Erythroblast (primary cell): ENCODE data around the gene ZNF729.

Source experiments
- GATA1 ChIP-seq: IDR thresholded peaks from 2 replicates; pipeline ENCODE4 v1.6.1; 2011; ENCODE audit warnings: low read depth, mild to moderate bottlenecking, control low read depth, low read length, moderate library complexity
- POLR2A ChIP-seq: IDR thresholded peaks from 2 replicates; pipeline ENCODE4 v1.6.1; 2011; ENCODE audit warnings: mild to moderate bottlenecking, low read length

GRCh38 chr19:22263121-22263520 lies 23.1 kb upstream of the ZNF729 start:
- TF ChIP-seq POLR2A (no peak), GATA1 (no peak)
